Endodermal cell (in vitro differentiated cells): ENCODE data around the gene EGLN3. TPM values are rescaled to one million over a fixed set of nuclear protein-coding genes. Genes with fewer than 3 reads are reported as not detected.
"Not testable (repeated sequence)": the region's sequence is repeated elsewhere in the genome, so short reads cannot be mapped to it uniquely, and the experiment has no call there.

ENCODE experiments used
- DNase-seq: peaks from one replicate; pipeline ENCODE4 v3.0.0-alpha.2; 2017
- H3K27ac ChIP-seq: 2 replicates; pipeline ENCODE4 v1.5.1; 2013; ENCODE audit warnings: mild to moderate bottlenecking, low read depth, low read length, moderate library complexity
- H3K27me3 ChIP-seq: 2 replicates; pipeline ENCODE4 v1.6.1; 2013; ENCODE audit warnings: mild to moderate bottlenecking, low read length, moderate library complexity; ENCODE audit not compliant: insufficient read depth, control insufficient read depth, poor library complexity, severe bottlenecking
- H3K36me3 ChIP-seq: 2 replicates; pipeline ENCODE4 v1.7.0; 2013; ENCODE audit warnings: mild to moderate bottlenecking, low read length, moderate library complexity; ENCODE audit not compliant: control insufficient read depth, insufficient read depth
- H3K4me1 ChIP-seq: one replicate; pipeline ENCODE4 v1.7.0; 2013; ENCODE audit warnings: low read length; ENCODE audit not compliant: control insufficient read depth, insufficient read depth
- H3K4me3 ChIP-seq: 2 replicates; pipeline ENCODE4 v1.5.1; 2013; ENCODE audit warnings: mild to moderate bottlenecking, low read length, moderate library complexity
- H3K9ac ChIP-seq: 2 replicates; pipeline ENCODE4 v1.6.1; 2013; ENCODE audit warnings: mild to moderate bottlenecking, low read length, moderate library complexity; ENCODE audit not compliant: poor library complexity, severe bottlenecking; ENCODE audit errors: extremely low read depth
- H3K9me3 ChIP-seq: 2 replicates; pipeline ENCODE4 v1.6.1; 2013; ENCODE audit warnings: mild to moderate bottlenecking, low read length, moderate library complexity; ENCODE audit not compliant: control insufficient read depth
- H3K27ac Mint-ChIP-seq: 2 replicates; pipeline ENCODE4 v1.8.0; 2020; ENCODE audit warnings: mixed read lengths
- H3K27me3 Mint-ChIP-seq: 2 replicates; pipeline ENCODE4 v1.8.0; 2021; ENCODE audit warnings: mild to moderate bottlenecking, mixed read lengths; ENCODE audit not compliant: insufficient read depth
- H3K36me3 Mint-ChIP-seq: 2 replicates; pipeline ENCODE4 v1.8.0; 2020; ENCODE audit warnings: low read depth, mixed read lengths
- H3K4me1 Mint-ChIP-seq: 2 replicates; pipeline ENCODE4 v1.8.0; 2020; ENCODE audit warnings: mixed read lengths
- H3K4me3 Mint-ChIP-seq: 2 replicates; pipeline ENCODE4 v1.8.0; 2020; ENCODE audit warnings: mild to moderate bottlenecking, moderate library complexity, mixed read lengths
- H3K9me3 Mint-ChIP-seq: 2 replicates; pipeline ENCODE4 v1.8.0; 2020; ENCODE audit warnings: mild to moderate bottlenecking, mixed read lengths
- WGBS, 2 experiments: methylation state at CpG; one replicate each; pipeline versions ENCODE4 v1.1.5 to v1.1.7; 2013; ENCODE audit warnings: missing lambda C conversion rate in 2 of 2, mixed read lengths in 1 of 2; ENCODE audit not compliant: insufficient coverage in 1 of 2, insufficient read length in 1 of 2; 5-methylcytosine and 5-hydroxymethylcytosine counted together
- total RNA-seq, 2 donors: library from RNA; stranded (reverse); fragmentation: NEBNext Ultra II Directional in 1 of 2; extraction: Animal tissue kit (Norgen Biotek cat#: 25700) in 1 of 2; gene quantifications; 2 replicates in 1 of 2; 3 replicates in 1 of 2; pipeline ENCODE4 v1.2.1, GENCODE V29; 2021
- TF ChIP-seq, protein P1 (sequence below): fragments of 200-600 bp; sonication (generic); conservative IDR thresholded peaks from 2 replicates; pipeline ENCODE4 v1.5.0; 2021; ENCODE audit warnings: antibody characterized with exemption, mild to moderate bottlenecking

EGLN3 gene
- total RNA-seq, 2 donors from 2014 or later: 13.4 to 18.1 TPM

- no peak overlapping the region for H3K9ac ChIP-seq
- DNase-seq: no peak
- H3K9me3 ChIP-seq: no peaks in the 10 kb centered on the region
- 95 to 97% methylated on average over 6 to 8 of the region's 8 CpGs for WGBS, 2 experiments
- H3K4me3 ChIP-seq: no peak overlapping the region
- TF ChIP-seq, protein P1, sequence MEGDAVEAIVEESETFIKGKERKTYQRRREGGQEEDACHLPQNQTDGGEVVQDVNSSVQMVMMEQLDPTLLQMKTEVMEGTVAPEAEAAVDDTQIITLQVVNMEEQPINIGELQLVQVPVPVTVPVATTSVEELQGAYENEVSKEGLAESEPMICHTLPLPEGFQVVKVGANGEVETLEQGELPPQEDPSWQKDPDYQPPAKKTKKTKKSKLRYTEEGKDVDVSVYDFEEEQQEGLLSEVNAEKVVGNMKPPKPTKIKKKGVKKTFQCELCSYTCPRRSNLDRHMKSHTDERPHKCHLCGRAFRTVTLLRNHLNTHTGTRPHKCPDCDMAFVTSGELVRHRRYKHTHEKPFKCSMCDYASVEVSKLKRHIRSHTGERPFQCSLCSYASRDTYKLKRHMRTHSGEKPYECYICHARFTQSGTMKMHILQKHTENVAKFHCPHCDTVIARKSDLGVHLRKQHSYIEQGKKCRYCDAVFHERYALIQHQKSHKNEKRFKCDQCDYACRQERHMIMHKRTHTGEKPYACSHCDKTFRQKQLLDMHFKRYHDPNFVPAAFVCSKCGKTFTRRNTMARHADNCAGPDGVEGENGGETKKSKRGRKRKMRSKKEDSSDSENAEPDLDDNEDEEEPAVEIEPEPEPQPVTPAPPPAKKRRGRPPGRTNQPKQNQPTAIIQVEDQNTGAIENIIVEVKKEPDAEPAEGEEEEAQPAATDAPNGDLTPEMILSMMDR: no peak
- Mint-ChIP-seq H3K36me3 (peaks cover 44% of the 10 kb centered on the region), H3K9me3 (no peaks in the 10 kb centered on the region), H3K4me1 (peaks cover 40% of the 10 kb centered on the region), H3K27ac (no peak overlapping the region), H3K27me3 (peaks cover 18% of the 10 kb centered on the region), H3K4me3 (no peak overlapping the region)
- peaks cover 15% of the 10 kb centered on the region for H3K27me3 ChIP-seq
- no peak overlapping the region for H3K27ac ChIP-seq
- H3K4me1 ChIP-seq: peaks cover 8% of the 10 kb centered on the region
- H3K36me3 ChIP-seq: peaks cover 58% of the 10 kb centered on the region
These were observed 22.0 kb downstream of the EGLN3 start for GRCh38 chr14:33928895-33929294.

- Histone ChIP-seq H3K27me3 (peaks cover 15% of the 10 kb centered on the region), H3K4me1 (peaks cover 8% of the 10 kb centered on the region), H3K9me3 (no peaks in the 10 kb centered on the region), H3K27ac (no peak overlapping the region), H3K9ac (no peak overlapping the region), H3K36me3 (peaks cover 64% of the 10 kb centered on the region), H3K4me3 (no peak overlapping the region)
- peaks cover 30% of the 10 kb centered on the region for H3K4me1 Mint-ChIP-seq
- no peaks in the 10 kb centered on the region for H3K9me3 Mint-ChIP-seq
- DNase-seq: no peak
- H3K36me3 Mint-ChIP-seq: peaks cover 50% of the 10 kb centered on the region
- H3K4me3 Mint-ChIP-seq: no peak overlapping the region
- no peak overlapping the region for H3K27ac Mint-ChIP-seq
- TF ChIP-seq, protein P1: no peak
- H3K27me3 Mint-ChIP-seq: peaks cover 18% of the 10 kb centered on the region
- 85 to 100% methylated on average over 1 to 4 of the region's 4 CpGs for WGBS, 2 experiments
These were observed 22.9 kb downstream of the EGLN3 start for GRCh38 chr14:33927944-33928343.

DNA sequence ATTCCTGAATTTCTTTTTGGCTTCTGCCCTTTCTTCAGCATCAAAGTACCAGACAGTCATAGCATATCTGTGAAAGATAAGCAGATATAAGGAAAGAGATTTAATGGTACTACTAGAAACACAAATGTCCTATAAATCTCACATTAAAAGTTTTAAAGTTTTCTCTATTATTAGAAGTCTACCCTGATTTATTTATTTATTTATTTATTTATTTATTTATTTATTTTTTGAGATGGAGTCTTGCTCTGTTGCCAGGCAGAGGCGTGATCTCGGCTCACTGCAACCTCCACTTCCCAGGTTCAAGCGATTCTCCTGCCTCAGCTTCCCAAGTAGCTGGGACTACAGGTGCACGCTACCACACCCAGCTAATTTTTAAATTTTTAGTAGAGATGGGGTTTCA lies 23.9 kb downstream of the EGLN3 start:
- H3K9me3 ChIP-seq, H3K4me3 ChIP-seq, H3K27ac ChIP-seq, H3K9me3 Mint-ChIP-seq, H3K4me1 ChIP-seq, H3K4me3 Mint-ChIP-seq, DNase-seq, H3K9ac ChIP-seq, H3K27ac Mint-ChIP-seq: not testable (repeated sequence)
- peaks cover 57% of the 10 kb centered on the region for H3K36me3 Mint-ChIP-seq
- H3K36me3 ChIP-seq: peaks cover 73% of the 10 kb centered on the region
- peaks cover 15% of the 10 kb centered on the region for H3K27me3 ChIP-seq
- H3K27me3 Mint-ChIP-seq: peaks cover 18% of the 10 kb centered on the region
- WGBS, 2 experiments: 91 to 96% methylated on average over 4 of the region's 4 CpGs
- H3K4me1 Mint-ChIP-seq: peaks cover 23% of the 10 kb centered on the region

GRCh38 chr14:33925946-33926345 lies 24.9 kb downstream of the EGLN3 start:
- no peak overlapping the region for H3K9ac ChIP-seq
- peaks cover 18% of the 10 kb centered on the region for H3K27me3 Mint-ChIP-seq
- no peak overlapping the region for H3K4me3 ChIP-seq
- no peak for DNase-seq
- H3K9me3 Mint-ChIP-seq: no peaks in the 10 kb centered on the region
- H3K4me1 Mint-ChIP-seq: peaks cover 13% of the 10 kb centered on the region
- H3K27ac ChIP-seq: no peak overlapping the region
- no peak overlapping the region for H3K4me3 Mint-ChIP-seq
- H3K36me3 ChIP-seq: peaks cover 76% of the 10 kb centered on the region
- no peaks in the 10 kb centered on the region for H3K9me3 ChIP-seq
- peaks cover 3% of the 10 kb centered on the region for H3K4me1 ChIP-seq
- TF ChIP-seq, protein P1: no peak
- peaks cover 62% of the 10 kb centered on the region for H3K36me3 Mint-ChIP-seq
- no peak overlapping the region for H3K27ac Mint-ChIP-seq
- H3K27me3 ChIP-seq: peaks cover 15% of the 10 kb centered on the region
